HEK293 (cell line): Measurements from ENCODE around the gene TPR.

Source experiments
- CTCF ChIA-PET: fragments of 350-600 bp; formaldehyde crosslinking; extraction: SDS; loops from one replicate; lab custom pipeline; 2021; ENCODE audit warnings: antibody characterized with exemption; lab: Yijun Ruan, JAX
- POLR2A ChIA-PET: fragments of 300-600 bp; formaldehyde crosslinking; extraction: SDS; loops from one replicate; lab custom pipeline; 2020; ENCODE audit warnings: antibody characterized with exemption, inconsistent platforms; lab: Yijun Ruan, JAX
- H3K27ac ChIP-seq: fragments of 200-500 bp; sonication (Bioruptor generic); 2 replicates; pipeline ENCODE4 v1.5.1; 2014; ENCODE audit warnings: low read depth, low read length, control low read depth, inconsistent platforms; ENCODE audit errors: extremely low read depth
- H3K36me3 ChIP-seq, 2 experiments: fragments of 200-500 bp in 1 of 2; sonication (Bioruptor generic) in 1 of 2; 1 replicate in 1 of 2; 2 replicates in 1 of 2; pipeline ENCODE4 v1.5.1; 2014 to 2017; ENCODE audit warnings: inconsistent platforms in 2 of 2, low read length in 2 of 2; ENCODE audit not compliant: control insufficient read depth in 2 of 2, insufficient read depth in 1 of 2
- H3K4me1 ChIP-seq: fragments of 200-500 bp; sonication (Bioruptor generic); 2 replicates; pipeline ENCODE4 v1.5.1; 2014; ENCODE audit warnings: mild to moderate bottlenecking, low read length, inconsistent platforms; ENCODE audit not compliant: control insufficient read depth, insufficient read depth
- H3K4me3 ChIP-seq: 2 replicates; pipeline ENCODE4 v1.5.1; 2011; ENCODE audit warnings: low read depth, mild to moderate bottlenecking, control low read depth, low read length, moderate library complexity
- H3K9me3 ChIP-seq: fragments of 200-500 bp; sonication (Bioruptor generic); 2 replicates; pipeline ENCODE4 v1.5.1; 2014; ENCODE audit warnings: low read depth, low read length, inconsistent platforms; ENCODE audit not compliant: control insufficient read depth, insufficient read depth
- AEBP2 ChIP-seq: fragments of 450-650 bp; formaldehyde crosslinking; IDR thresholded peaks from 2 replicates; pipeline ENCODE4 v1.5.1; 2016; ENCODE audit warnings: missing biosample characterization, missing genetic modification characterization, borderline replicate concordance
- KLF8 ChIP-seq: fragments of 450-650 bp; formaldehyde crosslinking; IDR thresholded peaks from 2 replicates; pipeline ENCODE4 v1.5.1; 2016; ENCODE audit warnings: missing biosample characterization, missing genetic modification characterization
- MEIS1 ChIP-seq: sonication (generic); formaldehyde crosslinking; IDR thresholded peaks from 2 replicates; pipeline ENCODE4 v1.8.1; 2022; ENCODE audit warnings: missing genetic modification reagents, mild to moderate bottlenecking, borderline replicate concordance
- MYNN ChIP-seq: fragments of 450-650 bp; formaldehyde crosslinking; IDR thresholded peaks from 2 replicates; pipeline ENCODE4 v1.5.1; 2016; ENCODE audit warnings: missing biosample characterization, missing genetic modification characterization, borderline replicate concordance
- MZF1 ChIP-seq: fragments of 450-650 bp; formaldehyde crosslinking; IDR thresholded peaks from 2 replicates; pipeline ENCODE4 v1.5.1; 2017; ENCODE audit warnings: missing biosample characterization, missing genetic modification characterization, borderline replicate concordance
- PRDM1 ChIP-seq: fragments of 450-650 bp; formaldehyde crosslinking; IDR thresholded peaks from 2 replicates; pipeline ENCODE4; 2016; ENCODE audit warnings: missing biosample characterization, missing genetic modification characterization
- TRIM28 ChIP-seq: IDR thresholded peaks from 2 replicates; pipeline ENCODE4 v1.6.1; 2011; ENCODE audit warnings: low read length, control low read depth, borderline replicate concordance
- ZBTB21 ChIP-seq: fragments of 450-650 bp; formaldehyde crosslinking; IDR thresholded peaks from 2 replicates; pipeline ENCODE4 v1.5.1; 2017; ENCODE audit warnings: missing biosample characterization, missing genetic modification characterization
- ZBTB8A ChIP-seq: fragments of 450-650 bp; formaldehyde crosslinking; IDR thresholded peaks from 2 replicates; pipeline ENCODE4 v1.5.1; 2016; ENCODE audit warnings: missing biosample characterization, missing genetic modification characterization
- ZNF133 ChIP-seq: fragments of 450-650 bp; formaldehyde crosslinking; IDR thresholded peaks from 2 replicates; pipeline ENCODE4 v1.5.1; 2016; ENCODE audit warnings: missing biosample characterization, missing genetic modification characterization
- ZNF157 ChIP-seq: fragments of 450-650 bp; formaldehyde crosslinking; IDR thresholded peaks from 2 replicates; pipeline ENCODE4 v1.5.1; 2016; ENCODE audit warnings: missing biosample characterization, missing genetic modification characterization
- ZNF311 ChIP-seq: fragments of 450-650 bp; formaldehyde crosslinking; IDR thresholded peaks from 2 replicates; pipeline ENCODE4 v1.5.1; 2017; ENCODE audit warnings: missing biosample characterization, missing genetic modification characterization, borderline replicate concordance
- ZNF37A ChIP-seq: fragments of 450-650 bp; IDR thresholded peaks from 2 replicates; pipeline ENCODE4 v1.5.1; 2018; ENCODE audit warnings: missing biosample characterization, missing genetic modification characterization
- ZNF398 ChIP-seq: fragments of 450-650 bp; formaldehyde crosslinking; IDR thresholded peaks from 2 replicates; pipeline ENCODE4 v1.5.1; 2017; ENCODE audit warnings: missing biosample characterization, missing genetic modification characterization
- ZNF426 ChIP-seq: fragments of 450-650 bp; formaldehyde crosslinking; IDR thresholded peaks from 2 replicates; pipeline ENCODE4 v1.5.1; 2017; ENCODE audit warnings: missing biosample characterization, missing genetic modification characterization, mild to moderate bottlenecking, inconsistent platforms, moderate library complexity
- ZNF433 ChIP-seq: fragments of 450-650 bp; formaldehyde crosslinking; IDR thresholded peaks from 2 replicates; pipeline ENCODE4 v1.5.1; 2016; ENCODE audit warnings: missing biosample characterization, missing genetic modification characterization, low read depth
- ZNF501 ChIP-seq: fragments of 450-650 bp; formaldehyde crosslinking; IDR thresholded peaks from 2 replicates; pipeline ENCODE4 v1.5.1; 2016; ENCODE audit warnings: missing biosample characterization, missing genetic modification characterization
- ZNF585B ChIP-seq: fragments of 450-650 bp; formaldehyde crosslinking; IDR thresholded peaks from 2 replicates; pipeline ENCODE4 v1.5.1; 2016; ENCODE audit warnings: missing biosample characterization, missing genetic modification characterization
- ZNF610 ChIP-seq: fragments of 450-650 bp; formaldehyde crosslinking; IDR thresholded peaks from 2 replicates; pipeline ENCODE4 v1.5.1; 2016; ENCODE audit warnings: missing biosample characterization, missing genetic modification characterization, borderline replicate concordance
- ZNF626 ChIP-seq: fragments of 450-650 bp; sonication (Bioruptor Pico); formaldehyde crosslinking; IDR thresholded peaks from 2 replicates; pipeline ENCODE4 v1.5.1; 2018; ENCODE audit warnings: missing biosample characterization, missing genetic modification characterization, inconsistent platforms
- ZNF658 ChIP-seq: fragments of 450-650 bp; formaldehyde crosslinking; IDR thresholded peaks from 2 replicates; pipeline ENCODE4; 2016; ENCODE audit warnings: missing biosample characterization, missing genetic modification characterization
- ZNF677 ChIP-seq: fragments of 450-650 bp; IDR thresholded peaks from 2 replicates; pipeline ENCODE4 v1.5.0; 2018; ENCODE audit warnings: missing biosample characterization, mild to moderate bottlenecking, missing genetic modification characterization, moderate library complexity
- ZNF792 ChIP-seq: fragments of 450-650 bp; formaldehyde crosslinking; IDR thresholded peaks from 2 replicates; pipeline ENCODE4 v1.5.1; 2016; ENCODE audit warnings: missing biosample characterization, missing genetic modification characterization
- TF ChIP-seq, protein P1 (sequence below): fragments of 450-650 bp; formaldehyde crosslinking; IDR thresholded peaks from 2 replicates; pipeline ENCODE4 v1.5.1; 2016; ENCODE audit warnings: missing biosample characterization, missing genetic modification characterization

Gene TPR

DNA sequence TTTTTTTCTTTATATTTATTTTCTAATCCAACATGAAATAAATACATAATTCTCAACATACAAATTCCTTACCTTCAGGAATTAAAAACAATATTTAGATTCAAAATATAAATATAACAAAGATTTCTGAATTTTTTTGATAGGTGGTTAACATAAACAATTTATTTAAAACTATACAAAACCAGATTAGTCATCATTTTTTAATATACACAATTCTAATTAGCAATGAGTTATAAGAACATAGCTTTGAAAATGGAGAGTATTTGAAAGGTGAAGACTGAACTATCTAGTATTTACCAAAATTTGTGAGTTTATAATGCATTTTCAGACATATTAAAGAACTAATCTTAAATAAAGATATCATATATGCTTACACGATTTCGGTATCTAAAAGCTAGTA lies 37.5 kb downstream of the TPR start:
- Histone ChIP-seq H3K4me3 (no peak overlapping the region), H3K36me3 (peaks cover 86 to 90% of the 10 kb centered on the region in 2 experiments), H3K27ac (no peak overlapping the region), H3K4me1 (no peaks in the 10 kb centered on the region), H3K9me3 (no peaks in the 10 kb centered on the region)
- TF ChIP-seq ZNF133 (tag by site-specific recombination) = no peak
- no peak for TF ChIP-seq ZNF433 (tag by site-specific recombination)
- TF ChIP-seq ZNF610 (tag by site-specific recombination) = no peak
- no peak for TF ChIP-seq ZNF792
- no peak for TF ChIP-seq ZNF658 (tag by site-specific recombination)
- no peak for TF ChIP-seq ZNF585B (tag by site-specific recombination)
- TF ChIP-seq ZBTB21 = no peak
- no peak for TF ChIP-seq ZBTB8A (tag by site-specific recombination)
- no peak for TF ChIP-seq TRIM28
- ChIA-PET CTCF (no interaction called here), POLR2A (no interaction called here)

GRCh38 chr1:186330758-186331157 lies 44.3 kb downstream of the TPR start:
- CTCF ChIA-PET = interaction anchor here (0.6 to 2.5 kb wide), 7 partner anchors 9 to 538 kb away, joined by 3 to 13 read pairs (median 5); partner anchors contain the start of gene TPR
- no peak overlapping the region for H3K27ac ChIP-seq
- H3K4me3 ChIP-seq = no peak overlapping the region
- no peaks in the 10 kb centered on the region for H3K9me3 ChIP-seq
- H3K4me1 ChIP-seq = no peaks in the 10 kb centered on the region
- H3K36me3 ChIP-seq = peaks cover 75 to 89% of the 10 kb centered on the region in 2 experiments
- TF ChIP-seq ZNF501 (tag by site-specific recombination) = no peak
- TF ChIP-seq ZNF157 (tag by site-specific recombination) = no peak
- TF ChIP-seq, protein P1, sequence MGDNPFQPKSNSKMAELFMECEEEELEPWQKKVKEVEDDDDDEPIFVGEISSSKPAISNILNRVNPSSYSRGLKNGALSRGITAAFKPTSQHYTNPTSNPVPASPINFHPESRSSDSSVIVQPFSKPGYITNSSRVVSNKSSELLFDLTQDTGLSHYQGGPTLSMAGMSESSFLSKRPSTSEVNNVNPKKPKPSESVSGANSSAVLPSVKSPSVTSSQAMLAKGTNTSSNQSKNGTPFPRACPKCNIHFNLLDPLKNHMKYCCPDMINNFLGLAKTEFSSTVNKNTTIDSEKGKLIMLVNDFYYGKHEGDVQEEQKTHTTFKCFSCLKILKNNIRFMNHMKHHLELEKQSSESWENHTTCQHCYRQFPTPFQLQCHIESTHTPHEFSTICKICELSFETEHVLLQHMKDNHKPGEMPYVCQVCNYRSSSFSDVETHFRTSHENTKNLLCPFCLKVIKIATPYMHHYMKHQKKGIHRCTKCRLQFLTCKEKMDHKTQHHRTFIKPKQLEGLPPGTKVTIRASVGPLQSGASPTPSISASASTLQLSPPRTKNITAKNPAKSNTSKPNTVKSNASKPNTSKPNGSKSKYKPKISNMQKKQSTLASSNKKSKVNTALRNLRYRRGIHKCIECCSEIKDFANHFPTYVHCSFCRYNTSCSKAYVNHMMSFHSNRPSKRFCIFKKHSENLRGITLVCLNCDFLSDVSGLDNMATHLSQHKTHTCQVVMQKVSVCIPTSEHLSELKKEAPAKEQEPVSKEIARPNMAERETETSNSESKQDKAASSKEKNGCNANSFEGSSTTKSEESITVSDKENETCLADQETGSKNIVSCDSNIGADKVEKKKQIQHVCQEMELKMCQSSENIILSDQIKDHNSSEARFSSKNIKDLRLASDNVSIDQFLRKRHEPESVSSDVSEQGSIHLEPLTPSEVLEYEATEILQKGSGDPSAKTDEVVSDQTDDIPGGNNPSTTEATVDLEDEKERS (tag by site-specific recombination) = no peak
- TF ChIP-seq MYNN (tag by site-specific recombination) = no peak
- no peak for TF ChIP-seq ZNF426
- TF ChIP-seq MZF1 = no peak
- TF ChIP-seq ZNF311 = no peak
- POLR2A ChIA-PET = no interaction called here

DNA sequence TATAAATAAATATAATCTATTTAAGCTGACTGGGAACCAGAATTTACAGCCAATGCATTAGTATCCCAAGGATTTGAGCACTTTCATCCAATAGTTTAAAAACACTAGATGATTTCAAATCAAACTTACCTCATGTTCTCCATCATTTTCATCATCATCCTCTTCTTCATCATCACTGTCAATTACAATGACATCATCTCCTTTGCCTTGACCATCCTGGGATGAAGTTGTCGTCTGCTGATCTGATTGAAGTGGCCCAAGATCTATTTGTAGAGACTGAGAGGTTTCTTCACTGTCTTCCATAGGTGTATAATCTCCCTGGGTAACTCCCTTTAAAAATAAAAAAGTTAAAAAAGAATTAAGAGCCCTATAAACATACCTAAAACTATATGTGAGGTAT lies 47.7 kb downstream of the TPR start:
- Histone ChIP-seq H3K36me3 (peaks cover 66 to 87% of the 10 kb centered on the region in 2 experiments), H3K27ac (no peak overlapping the region), H3K4me3 (no peak overlapping the region), H3K9me3 (no peaks in the 10 kb centered on the region), H3K4me1 (no peaks in the 10 kb centered on the region)
- ChIA-PET POLR2A (interaction anchor here (0.5 kb wide), 1 partner anchor 37 kb away, joined by 3 read pairs; no protein-coding TSS in a partner anchor), CTCF (no interaction called here)
- TF ChIP-seq ZNF37A (tag by site-specific recombination) (no peak), ZNF626 (no peak), ZNF398 (tag by site-specific recombination) (no peak), PRDM1 (no peak), MEIS1 (CRISPR knock-in tag) (no peak), AEBP2 (tag by site-specific recombination) (no peak), ZNF677 (tag by site-specific recombination) (no peak), KLF8 (tag by site-specific recombination) (no peak)
